Activated CD8-positive, alpha-beta T cell treated with anti-CD3 and anti-CD28 coated beads for 36 hours (primary cell): ENCODE data around the gene HADHA. TPM values are rescaled to one million over a fixed set of nuclear protein-coding genes. Genes with fewer than 3 reads are reported as not detected.

ENCODE experiments used
- ATAC-seq: fragments of 200-7000 bp; cut with Tn5 transposase; one replicate; pipeline ENCODE4 v1.10.0; 2021; ENCODE audit warnings: mild to moderate bottlenecking, moderate library complexity
- CTCF ChIA-PET: fragments of 350-600 bp; sonication (Branson Sonifier 250); formaldehyde crosslinking; loops from one replicate; lab custom pipeline; 2021; ENCODE audit warnings: antibody characterized with exemption; lab: Charles Lee
- POLR2A ChIA-PET: fragments of 350-600 bp; sonication (Branson Sonifier 250); formaldehyde crosslinking; loops from one replicate; lab custom pipeline; 2021; ENCODE audit warnings: antibody characterized with exemption; lab: Charles Lee
- DNase-seq: peaks from one replicate; pipeline ENCODE4 v3.0.0-alpha.2; 2020
- H3K27ac Mint-ChIP-seq: one replicate; pipeline ENCODE4 v1.8.0; 2021; ENCODE audit warnings: mild to moderate bottlenecking, mixed read lengths
- H3K27me3 Mint-ChIP-seq: one replicate; pipeline ENCODE4 v1.8.0; 2021; ENCODE audit warnings: mixed read lengths
- H3K36me3 Mint-ChIP-seq: one replicate; pipeline ENCODE4 v1.8.0; 2021; ENCODE audit warnings: low read depth, mixed read lengths
- H3K4me1 Mint-ChIP-seq: one replicate; pipeline ENCODE4 v1.8.0; 2021; ENCODE audit warnings: low read depth, mixed read lengths
- H3K4me3 Mint-ChIP-seq: one replicate; pipeline ENCODE4 v1.8.0; 2021; ENCODE audit warnings: mild to moderate bottlenecking, moderate library complexity, mixed read lengths
- H3K9me3 Mint-ChIP-seq: one replicate; pipeline ENCODE4 v1.8.0; 2021; ENCODE audit warnings: mixed read lengths
- intact Hi-C: fragments of 100-400 bp; cut with micrococcal nuclease; formaldehyde crosslinking; loops from one replicate; pipeline ENCODE4 v1.10.0; 2022
- total RNA-seq, 2 experiments: library from RNA; stranded (reverse); gene quantifications; one replicate each; pipeline ENCODE4 v1.2.3, GENCODE V29; 2021
- TF ChIP-seq, protein P1 (sequence below): fragments of 200-600 bp; IDR thresholded peaks from one replicate; pipeline ENCODE4 v1.8.0; 2022; ENCODE audit warnings: antibody characterized with exemption, mild to moderate bottlenecking

HADHA gene
- total RNA-seq, 2 experiments from 2014 or later, result 118 to 120 TPM

DNA sequence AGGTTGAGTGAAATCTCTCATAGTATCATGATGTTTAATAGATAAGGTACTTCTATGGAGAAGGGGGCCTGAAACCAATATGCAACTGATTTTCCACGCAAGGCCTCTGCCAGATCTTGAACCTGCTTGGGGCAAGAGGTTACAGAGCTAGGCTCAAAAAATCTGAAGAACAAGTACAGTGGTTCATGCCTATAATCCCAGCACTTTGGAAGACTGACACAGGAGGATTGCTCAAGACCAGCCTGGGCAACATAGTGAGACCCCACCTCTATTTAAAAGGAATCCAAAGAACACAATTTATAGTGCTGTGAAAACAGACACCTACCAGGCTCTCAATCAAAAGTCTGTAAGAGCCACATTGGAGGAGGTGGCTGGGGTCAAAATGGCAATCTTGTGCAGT is 28.6 kb downstream of the HADHA start:
- Mint-ChIP-seq H3K4me1 (no peaks in the 10 kb centered on the region), H3K27ac (no peak overlapping the region), H3K36me3 (peaks cover 33% of the 10 kb centered on the region), H3K4me3 (no peak overlapping the region), H3K27me3 (no peaks in the 10 kb centered on the region), H3K9me3 (no peaks in the 10 kb centered on the region)
- CTCF ChIA-PET, result no interaction called here
- TF ChIP-seq, protein P1, sequence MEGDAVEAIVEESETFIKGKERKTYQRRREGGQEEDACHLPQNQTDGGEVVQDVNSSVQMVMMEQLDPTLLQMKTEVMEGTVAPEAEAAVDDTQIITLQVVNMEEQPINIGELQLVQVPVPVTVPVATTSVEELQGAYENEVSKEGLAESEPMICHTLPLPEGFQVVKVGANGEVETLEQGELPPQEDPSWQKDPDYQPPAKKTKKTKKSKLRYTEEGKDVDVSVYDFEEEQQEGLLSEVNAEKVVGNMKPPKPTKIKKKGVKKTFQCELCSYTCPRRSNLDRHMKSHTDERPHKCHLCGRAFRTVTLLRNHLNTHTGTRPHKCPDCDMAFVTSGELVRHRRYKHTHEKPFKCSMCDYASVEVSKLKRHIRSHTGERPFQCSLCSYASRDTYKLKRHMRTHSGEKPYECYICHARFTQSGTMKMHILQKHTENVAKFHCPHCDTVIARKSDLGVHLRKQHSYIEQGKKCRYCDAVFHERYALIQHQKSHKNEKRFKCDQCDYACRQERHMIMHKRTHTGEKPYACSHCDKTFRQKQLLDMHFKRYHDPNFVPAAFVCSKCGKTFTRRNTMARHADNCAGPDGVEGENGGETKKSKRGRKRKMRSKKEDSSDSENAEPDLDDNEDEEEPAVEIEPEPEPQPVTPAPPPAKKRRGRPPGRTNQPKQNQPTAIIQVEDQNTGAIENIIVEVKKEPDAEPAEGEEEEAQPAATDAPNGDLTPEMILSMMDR, result no peak
- intact Hi-C loops, result no loop called here
- POLR2A ChIA-PET, result no interaction called here
- no peak for DNase-seq
- ATAC-seq, result no peak

DNA sequence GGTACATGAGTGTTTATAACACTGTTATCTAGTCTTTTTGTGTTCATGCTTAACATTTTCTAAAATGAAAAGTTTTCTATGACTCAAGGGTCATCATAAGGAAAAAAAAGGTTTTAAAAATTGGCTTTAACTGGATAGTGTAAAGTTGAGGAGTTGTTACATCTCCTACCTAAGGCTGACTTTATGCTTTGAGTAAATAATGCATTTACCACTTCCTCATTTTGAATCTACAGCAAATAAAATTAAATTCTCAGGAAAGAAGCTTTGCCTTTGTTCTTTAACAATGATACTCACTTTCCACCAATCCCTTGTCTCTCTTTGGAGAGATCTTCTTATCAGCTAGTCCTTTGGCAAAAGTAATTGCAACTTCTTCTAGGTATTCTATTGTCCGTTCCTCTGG is 29.7 kb downstream of the HADHA start:
- DNase-seq, result no peak
- H3K4me1 Mint-ChIP-seq, result no peaks in the 10 kb centered on the region
- intact Hi-C loops, result no loop called here
- no peak for ATAC-seq
- no peaks in the 10 kb centered on the region for H3K27me3 Mint-ChIP-seq
- no peak overlapping the region for H3K4me3 Mint-ChIP-seq
- POLR2A ChIA-PET, result no interaction called here
- no peaks in the 10 kb centered on the region for H3K9me3 Mint-ChIP-seq
- peaks cover 34% of the 10 kb centered on the region for H3K36me3 Mint-ChIP-seq
- TF ChIP-seq, protein P1, result no peak
- no peak overlapping the region for H3K27ac Mint-ChIP-seq
- CTCF ChIA-PET, result no interaction called here

DNA sequence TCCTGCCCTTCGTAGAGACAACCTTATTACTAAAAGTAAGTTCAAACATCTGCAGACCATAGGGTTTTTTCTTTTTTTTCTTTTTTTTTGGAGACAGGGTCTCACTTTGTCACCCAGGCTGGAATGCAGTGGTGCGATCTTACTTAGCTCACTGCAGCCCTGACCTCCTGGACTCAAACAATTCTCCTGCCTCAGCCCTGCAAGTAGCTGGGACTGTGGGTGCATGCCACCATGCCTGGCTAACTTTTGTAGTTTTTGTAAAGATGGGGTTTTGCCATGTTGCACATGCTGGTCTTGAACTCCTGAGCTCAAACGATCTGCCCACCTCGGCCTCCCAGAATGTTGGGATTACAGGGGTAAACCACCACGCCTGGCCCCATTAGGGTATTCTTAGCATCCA is 32.4 kb downstream of the HADHA start:
- CTCF ChIA-PET, result interaction anchor here (1.7 kb wide), 1 partner anchor 10 kb away, joined by 4 read pairs; no protein-coding TSS in a partner anchor
- DNase-seq, result no peak
- H3K36me3 Mint-ChIP-seq, result peaks cover 35% of the 10 kb centered on the region
- no peak overlapping the region for H3K4me3 Mint-ChIP-seq
- H3K27ac Mint-ChIP-seq, result no peak overlapping the region
- no peaks in the 10 kb centered on the region for H3K27me3 Mint-ChIP-seq
- TF ChIP-seq, protein P1, result no peak
- POLR2A ChIA-PET, result no interaction called here
- no peaks in the 10 kb centered on the region for H3K9me3 Mint-ChIP-seq
- no peaks in the 10 kb centered on the region for H3K4me1 Mint-ChIP-seq
- ATAC-seq, result no peak
- intact Hi-C loops, result no loop called here

DNA sequence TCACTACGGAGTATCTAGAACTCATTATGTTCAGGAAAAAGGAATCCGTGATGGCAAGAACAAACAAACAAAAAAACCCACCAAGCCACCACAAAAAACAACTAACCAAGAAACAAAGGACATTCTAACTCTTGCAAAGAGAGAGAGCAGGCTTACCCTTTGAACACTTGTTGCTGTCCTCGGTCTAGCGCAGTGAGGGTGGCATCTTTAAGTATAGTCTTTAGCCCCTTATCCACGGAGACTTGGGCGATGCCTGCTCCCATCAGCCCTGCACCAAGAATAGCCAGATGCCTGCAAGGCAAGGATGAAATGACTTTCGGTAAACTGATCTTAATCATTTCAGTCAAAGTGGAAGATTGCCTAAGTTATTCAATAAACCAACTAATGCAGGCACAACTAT is 40.5 kb downstream of the HADHA start:
- intact Hi-C loops, result no loop called here
- ATAC-seq, result no peak
- ChIA-PET POLR2A (no interaction called here), CTCF (no interaction called here)
- H3K27me3 Mint-ChIP-seq, result no peaks in the 10 kb centered on the region
- H3K4me3 Mint-ChIP-seq, result no peak overlapping the region
- no peak overlapping the region for H3K27ac Mint-ChIP-seq
- TF ChIP-seq, protein P1, result no peak
- H3K9me3 Mint-ChIP-seq, result no peaks in the 10 kb centered on the region
- H3K4me1 Mint-ChIP-seq, result no peaks in the 10 kb centered on the region
- DNase-seq, result no peak
- H3K36me3 Mint-ChIP-seq, result peaks cover 37% of the 10 kb centered on the region

DNA sequence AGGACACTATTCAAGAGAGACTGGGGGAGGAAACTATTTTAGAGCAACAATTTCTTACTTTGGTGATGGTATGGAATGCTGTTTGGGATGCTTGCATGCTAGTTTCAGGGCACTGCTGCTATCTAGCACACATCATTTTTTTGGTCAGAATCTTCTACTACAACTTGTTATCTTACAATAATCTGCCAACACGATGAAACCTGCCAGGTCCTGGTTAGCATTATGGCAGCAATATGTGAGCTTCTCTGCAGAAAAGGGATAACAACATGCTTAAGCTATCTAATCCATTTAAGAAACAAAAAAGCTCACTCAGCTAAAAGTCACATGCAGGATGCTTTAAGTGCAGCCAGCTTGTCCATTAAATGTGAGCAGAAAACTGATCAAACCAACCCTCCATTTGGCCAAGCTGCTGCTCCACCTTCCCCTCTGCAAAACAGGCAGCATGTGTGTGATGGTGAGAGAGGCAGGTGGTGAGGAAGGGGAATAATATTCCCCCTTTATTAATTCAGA is 41.4 kb downstream of the HADHA start:
- TF ChIP-seq, protein P1, result no peak
- POLR2A ChIA-PET, result no interaction called here
- DNase-seq (no peak), ATAC-seq (no peak)
- no peaks in the 10 kb centered on the region for H3K27me3 Mint-ChIP-seq
- no peak overlapping the region for H3K4me3 Mint-ChIP-seq
- intact Hi-C loops, result no loop called here
- H3K27ac Mint-ChIP-seq, result no peak overlapping the region
- CTCF ChIA-PET, result no interaction called here
- H3K4me1 Mint-ChIP-seq, result no peaks in the 10 kb centered on the region
- H3K36me3 Mint-ChIP-seq, result peaks cover 35% of the 10 kb centered on the region
- no peaks in the 10 kb centered on the region for H3K9me3 Mint-ChIP-seq
